Gastroesophageal sphincter (tissue), 3 donors: Measurements from ENCODE around the gene SDE2.

Experiments used
- CTCF ChIP-seq, 4 experiments: fragments of 200-600 bp in 2 of 4; fragments of 450-650 bp in 2 of 4; sonication (generic) in 1 of 4; IDR thresholded peaks; one replicate each; pipeline ENCODE4 v1.5.1; 2017 to 2019; ENCODE audit warnings: antibody characterized with exemption in 4 of 4, mild to moderate bottlenecking in 2 of 4, moderate library complexity in 2 of 4
- POLR2A ChIP-seq, 2 donors: fragments of 450-650 bp; IDR thresholded peaks; one replicate each; pipeline ENCODE4 v1.6.1; 2017; ENCODE audit warnings: antibody characterized with exemption in 2 of 2, mild to moderate bottlenecking in 2 of 2, moderate library complexity in 1 of 2

DNA sequence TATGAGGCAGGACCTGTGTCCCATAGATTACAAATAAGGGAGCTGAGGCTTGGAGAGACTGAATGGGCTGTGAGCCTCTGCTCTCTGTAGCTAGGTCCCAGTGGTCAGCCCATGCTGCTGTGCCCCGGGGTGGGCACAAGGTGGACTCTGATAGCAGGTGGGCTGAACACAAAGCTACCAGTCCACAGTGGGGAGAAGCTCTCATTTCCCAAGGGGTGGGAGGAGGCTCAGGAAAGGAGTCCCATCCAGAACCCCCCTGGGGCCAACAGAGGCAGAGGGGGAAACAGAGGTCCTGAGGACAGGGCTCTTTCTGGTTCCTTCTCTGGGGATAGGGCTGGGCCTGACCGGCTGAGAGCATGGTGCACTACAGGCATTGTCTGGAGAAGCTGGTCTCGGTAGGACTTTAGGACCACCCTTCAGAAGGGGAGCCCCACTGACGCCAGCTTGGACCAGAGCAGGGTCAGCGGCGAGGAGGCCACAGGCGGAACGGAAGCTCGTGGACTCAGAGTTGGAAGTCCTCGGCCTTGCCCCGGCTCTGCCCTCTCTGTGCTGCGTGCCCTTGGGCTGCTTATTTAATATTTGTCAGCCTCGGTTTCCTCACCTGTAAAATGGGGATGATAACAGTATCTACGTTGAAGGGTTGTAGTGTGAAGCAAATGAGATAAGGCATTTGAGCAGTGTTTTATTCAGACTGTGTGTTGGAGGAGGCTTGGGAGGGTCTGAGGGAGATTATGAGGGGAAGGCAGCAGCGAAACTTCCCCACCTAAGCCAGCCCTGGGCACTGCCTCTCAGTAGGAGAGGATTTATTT, 26.6 kb downstream of the SDE2 start:
- TF ChIP-seq POLR2A (IDR thresholded peaks at IDR 0.05) (no peak), CTCF (IDR thresholded peaks at IDR 0.05) (no peak)
